B cell (primary cell): ENCODE measurements around the gene OR2W1.

ENCODE experiments used
- CTCF ChIP-seq: fragments of 200-600 bp; IDR thresholded peaks from one replicate; pipeline ENCODE4 v1.8.0; 2022; ENCODE audit warnings: antibody characterized with exemption, mild to moderate bottlenecking
- EZH2 ChIP-seq: IDR thresholded peaks from 2 replicates; pipeline ENCODE4 v1.6.1; 2012; ENCODE audit warnings: borderline replicate concordance, low read depth, mild to moderate bottlenecking, moderate library complexity, low read length; ENCODE audit not compliant: insufficient read depth, poor library complexity, severe bottlenecking

DNA sequence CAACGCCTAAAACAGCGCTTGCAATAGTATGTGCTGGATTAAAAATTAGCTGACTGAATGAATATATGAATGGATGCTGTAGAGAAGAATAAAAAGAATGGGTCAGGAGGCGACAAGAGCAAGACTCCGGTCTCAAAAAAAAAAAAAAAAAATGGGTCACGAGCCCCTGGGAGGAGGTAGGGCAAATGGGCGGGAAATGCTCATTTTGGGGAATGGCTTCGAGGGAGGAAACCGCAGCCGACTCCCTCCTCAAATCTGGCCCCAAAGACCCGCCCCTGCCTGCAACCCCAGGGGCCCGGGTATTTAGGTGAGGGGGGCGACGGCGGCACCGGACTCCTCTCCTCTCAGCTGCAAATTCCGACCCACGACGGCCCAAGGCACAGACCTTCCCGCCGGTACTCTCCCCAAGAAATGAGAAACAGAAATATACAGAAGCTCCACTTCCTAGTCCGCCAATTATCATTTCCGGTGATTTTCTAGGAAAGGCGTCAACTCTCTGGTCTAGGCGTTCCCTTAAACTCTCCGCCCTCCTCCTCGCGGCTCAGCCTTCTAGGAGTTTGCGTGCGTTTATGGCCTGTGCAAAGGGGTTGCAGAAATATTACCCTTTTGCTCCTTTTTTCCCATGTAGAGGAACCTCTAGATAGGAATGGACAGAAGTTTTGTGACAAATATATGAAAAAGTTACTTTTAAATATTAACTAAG lies 39.6 kb downstream of the OR2W1 start, which contains the start of gene ZNF311:
- TF ChIP-seq CTCF: no peak
- no peak for TF ChIP-seq EZH2
